HG03196 (cell line): Measurements from ENCODE around the gene MS4A7.
"Not testable (repeated sequence)": the region's sequence is repeated elsewhere in the genome, so short reads cannot be mapped to it uniquely, and the experiment has no call there.

Source experiments
- ATAC-seq: cut with Tn5 transposase; IDR thresholded peaks from one replicate; pipeline ENCODE4 v1.9.1; 2021; ENCODE audit not compliant: unreplicated experiment

MS4A7 gene

DNA sequence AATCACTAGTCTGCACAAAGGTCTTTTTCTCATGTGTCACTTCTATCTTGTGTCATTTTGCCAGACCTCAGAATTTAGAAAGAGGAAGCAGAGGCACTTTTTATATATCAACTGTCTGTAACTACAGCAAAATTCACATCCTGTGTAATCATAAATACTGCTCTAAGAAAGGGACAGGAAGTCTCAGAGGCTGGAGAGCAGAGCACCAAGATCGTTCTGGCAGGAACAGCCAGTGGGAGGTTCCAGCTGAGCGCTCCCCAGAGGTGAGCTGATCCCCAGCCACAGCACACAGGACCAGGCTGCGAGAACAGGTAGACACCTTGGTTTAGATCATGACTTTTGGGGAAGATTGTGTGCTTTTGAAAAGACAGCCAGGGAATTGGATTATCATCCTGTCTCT lies at the start of gene MS4A7:
MS4A7 (plus strand) TSS at position 179 of the 400 bp plus-strand sequence. CDS start 4,610 bp downstream, outside the sequence.
- peak; percentile 92 for ATAC-seq

GRCh38 chr11:60332846-60333245 lies 45.5 kb upstream of the MS4A7 start:
- ATAC-seq: no peak

- peak; percentile 58 for ATAC-seq
These were observed 44.2 kb upstream of the MS4A7 start for GRCh38 chr11:60334005-60334620.

DNA sequence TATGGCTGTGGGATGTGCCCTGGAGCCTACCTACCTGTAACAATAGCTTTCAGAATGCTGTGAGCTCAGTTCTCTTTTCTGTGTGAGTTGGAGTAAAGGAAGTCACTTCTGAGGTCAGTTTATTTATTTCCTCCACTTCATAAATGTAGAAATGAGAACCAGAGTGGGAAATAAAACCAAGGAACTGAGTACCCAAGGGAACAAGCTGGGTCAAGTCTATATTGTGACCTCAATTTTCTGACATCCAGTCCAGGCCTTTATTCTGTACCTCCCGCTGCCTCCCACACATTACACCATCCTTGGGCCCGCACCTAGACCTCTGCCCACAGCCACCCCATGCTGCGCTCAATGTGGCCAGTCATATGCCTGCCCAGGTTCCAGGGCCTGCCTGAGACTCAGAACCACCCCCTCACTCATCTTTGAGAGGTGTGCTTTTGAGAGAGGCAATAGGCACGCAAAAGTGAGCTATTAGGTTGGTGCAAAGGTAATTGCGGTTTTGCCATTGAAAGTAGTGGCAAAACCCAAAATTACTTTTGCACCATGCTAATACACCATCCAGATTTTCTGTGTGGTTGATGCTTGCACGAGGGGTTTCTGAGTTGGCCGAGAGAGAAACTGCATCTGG lies 41.5 kb upstream of the MS4A7 start:
- ATAC-seq: no peak

- ATAC-seq: no peak
These were observed 40.3 kb upstream of the MS4A7 start for GRCh38 chr11:60338053-60338452.

DNA sequence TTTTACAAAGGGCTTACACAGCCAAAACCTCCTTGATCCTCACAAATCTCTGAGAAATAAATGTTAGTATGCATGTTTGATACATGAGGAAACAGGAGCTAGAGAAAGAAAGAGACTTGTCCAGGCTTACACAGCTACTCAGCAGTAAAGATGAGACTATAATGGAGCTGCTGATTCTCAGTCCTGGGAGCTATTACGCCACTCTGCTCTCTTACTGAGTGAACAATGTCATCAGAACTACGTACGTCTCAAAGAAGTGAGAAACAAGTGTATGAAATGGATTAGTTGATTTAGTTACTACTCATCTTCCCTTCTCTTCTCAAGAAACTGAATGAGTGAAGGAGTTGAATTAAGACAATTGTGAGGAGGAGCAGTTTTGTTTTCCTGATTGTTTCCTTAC lies 39.0 kb upstream of the MS4A7 start:
- ATAC-seq: no peak

- no peak for ATAC-seq
These were observed 35.1 kb upstream of the MS4A7 start for GRCh38 chr11:60343094-60343704.

DNA sequence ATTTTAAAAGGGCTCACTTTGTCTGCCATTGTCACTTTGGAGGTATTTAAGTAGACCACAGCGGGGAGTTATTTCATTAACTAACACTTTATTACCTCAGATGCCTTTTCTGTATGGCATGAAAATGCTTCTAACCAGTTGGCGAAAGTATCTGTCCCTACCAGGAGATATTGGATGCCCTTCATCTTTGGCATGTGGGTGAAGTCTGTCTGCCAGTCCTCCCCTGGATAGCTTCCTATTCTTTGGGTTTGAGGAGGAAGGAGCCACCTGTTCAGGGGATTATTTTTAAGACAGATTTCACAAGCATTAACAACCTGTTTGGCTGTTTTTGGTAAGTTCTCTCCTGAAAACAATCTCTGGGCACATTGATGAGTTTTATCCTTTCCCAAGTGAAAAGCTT lies 34.2 kb upstream of the MS4A7 start:
- no peak for ATAC-seq

- ATAC-seq: no peak
These were observed 32.8 kb upstream of the MS4A7 start for GRCh38 chr11:60345489-60345888.

- ATAC-seq: no peak
These were observed 31.1 kb upstream of the MS4A7 start for GRCh38 chr11:60347084-60347797.

DNA sequence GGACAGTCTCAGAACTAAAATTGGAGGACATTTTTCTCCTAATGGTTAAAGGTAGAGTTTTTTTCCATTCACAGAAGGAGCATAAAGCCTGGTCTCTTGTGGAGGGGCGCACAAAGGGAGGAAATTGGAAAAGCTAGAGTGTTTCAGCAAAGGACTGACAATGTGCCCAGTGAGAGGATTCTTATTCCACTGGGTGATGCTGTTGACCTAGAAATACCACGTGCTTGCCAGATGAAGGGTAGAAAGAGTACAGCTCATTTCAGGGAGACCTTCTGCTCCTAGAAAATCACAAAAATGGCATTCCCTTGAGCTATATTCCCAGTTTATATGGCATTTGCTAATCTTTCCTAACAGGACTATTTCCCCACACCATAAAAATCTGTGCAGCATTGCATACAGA lies 30.2 kb upstream of the MS4A7 start:
- ATAC-seq: no peak

DNA sequence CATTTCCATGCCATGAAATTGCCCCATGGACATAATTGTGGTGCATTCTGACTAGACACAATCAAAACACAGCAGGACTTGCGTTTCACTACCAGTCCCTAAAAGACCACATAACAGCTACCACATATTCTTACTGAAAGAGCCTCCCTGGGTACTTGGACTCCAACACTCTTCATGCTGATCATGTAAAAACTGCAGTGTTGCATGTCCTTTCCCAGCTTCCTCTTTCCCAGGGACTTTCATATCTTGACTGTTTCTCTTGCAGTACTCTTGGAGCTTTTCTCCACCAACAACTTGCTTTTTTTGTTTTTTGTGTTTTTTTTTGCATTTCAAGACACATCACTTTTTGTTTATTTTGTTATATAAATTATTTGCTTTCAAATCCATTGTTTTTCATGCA lies 28.3 kb upstream of the MS4A7 start:
- ATAC-seq: no peak

DNA sequence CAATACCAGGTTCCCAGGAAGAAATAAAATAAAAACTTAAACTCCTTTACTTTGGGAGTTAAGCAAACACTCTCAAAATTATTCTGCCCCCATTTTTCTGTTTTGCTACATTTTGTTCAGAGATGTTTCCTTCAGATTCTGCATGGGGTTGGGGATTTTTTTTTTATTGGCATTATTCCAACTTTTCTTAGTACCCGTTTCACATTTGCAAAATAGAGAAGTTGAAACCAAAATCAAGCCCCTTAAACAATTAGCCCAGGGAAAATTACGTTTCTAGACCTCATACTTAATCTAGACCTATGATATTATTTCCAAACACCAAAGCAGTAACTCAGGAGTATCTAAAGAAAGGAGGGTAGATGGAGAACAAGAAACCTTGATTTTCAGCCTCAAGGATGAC lies 20.6 kb upstream of the MS4A7 start:
- ATAC-seq: no peak

- ATAC-seq: no peak
These were observed 17.7 kb upstream of the MS4A7 start for GRCh38 chr11:60360621-60361020.

DNA sequence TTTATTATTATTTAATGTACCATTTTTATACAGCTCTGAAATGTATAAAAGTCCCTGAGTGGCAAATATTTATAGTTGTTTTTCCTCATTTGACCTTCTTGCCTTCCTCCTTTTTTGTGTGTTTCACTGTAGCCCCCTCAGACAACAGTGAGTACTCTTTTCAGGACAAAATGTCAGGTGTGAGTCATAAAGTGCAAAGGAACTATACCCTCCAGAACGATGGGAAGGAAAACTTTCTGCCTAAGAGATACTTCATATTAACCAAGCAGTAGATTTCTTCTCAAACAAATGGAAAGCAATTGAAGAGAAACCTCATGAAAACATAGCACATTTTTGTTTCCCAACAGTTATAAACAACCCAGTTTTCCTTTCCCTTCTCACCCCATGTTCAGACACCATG lies 16.1 kb upstream of the MS4A7 start:
- no peak for ATAC-seq

- ATAC-seq: no peak
These were observed 14.5 kb upstream of the MS4A7 start for GRCh38 chr11:60363542-60364470.

DNA sequence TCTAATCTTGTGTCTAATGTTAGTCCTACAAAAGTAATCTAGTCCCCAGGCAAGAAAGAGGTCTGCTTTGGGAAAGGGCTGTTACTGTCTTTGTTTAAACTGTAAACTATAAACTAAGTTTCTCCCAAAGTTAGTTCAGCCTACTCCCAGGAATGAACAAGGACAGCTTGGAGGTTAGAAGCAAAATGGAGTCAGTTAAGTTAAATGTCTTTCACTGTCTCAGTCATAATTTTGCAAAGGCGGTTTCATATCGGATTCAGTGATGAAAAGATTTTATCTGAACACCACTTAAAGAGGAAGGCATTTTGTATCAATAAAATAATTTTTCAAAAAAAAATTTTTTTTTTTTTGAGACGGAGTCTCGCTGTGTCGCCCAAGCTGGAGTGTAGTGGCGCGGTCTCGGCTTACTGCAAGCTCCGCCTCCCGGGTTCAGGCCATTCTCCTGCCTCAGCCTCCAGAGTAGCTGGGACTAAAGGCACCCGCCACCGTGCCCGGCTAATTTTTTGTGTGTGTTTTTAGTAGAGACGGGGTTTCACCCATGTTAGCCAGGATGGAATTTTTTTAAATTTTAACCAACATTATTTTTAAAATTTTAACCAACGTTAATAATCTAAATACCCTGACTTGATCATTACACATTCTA lies 11.9 kb upstream of the MS4A7 start:
- not testable (repeated sequence) for ATAC-seq

- ATAC-seq: peak; percentile 90
These were observed 11.3 kb upstream of the MS4A7 start for GRCh38 chr11:60367009-60367408.

- no peak for ATAC-seq
These were observed 10.4 kb upstream of the MS4A7 start for GRCh38 chr11:60367896-60368295.

- ATAC-seq: no peak
These were observed 8.0 kb upstream of the MS4A7 start for GRCh38 chr11:60370252-60370810.
